WERI-Rb-1 (cell line): ENCODE data around the gene TUBGCP3.

Experiments used
- DNase-seq: peaks from one replicate; pipeline ENCODE4 v3.0.0-alpha.2; 2020
- H3K27ac ChIP-seq: fragments of 250-450 bp; sonication (Bioruptor Pico); 2 replicates; pipeline ENCODE4 v1.5.1; 2020; ENCODE audit warnings: mild to moderate bottlenecking, moderate library complexity
- H3K27me3 ChIP-seq: fragments of 250-450 bp; sonication (Bioruptor Pico); 2 replicates; pipeline ENCODE4 v1.5.1; 2021; ENCODE audit warnings: mild to moderate bottlenecking, low read depth, moderate library complexity; ENCODE audit not compliant: insufficient read depth, severe bottlenecking
- H3K36me3 ChIP-seq: fragments of 250-450 bp; sonication (Bioruptor Pico); 2 replicates; pipeline ENCODE4 v1.5.1; 2020; ENCODE audit warnings: mild to moderate bottlenecking, moderate library complexity
- H3K4me3 ChIP-seq: 2 replicates; pipeline ENCODE4 v1.5.1; 2011; ENCODE audit warnings: low read depth, mild to moderate bottlenecking, control low read depth, low read length
- H3K9me3 ChIP-seq: fragments of 250-450 bp; sonication (Bioruptor Pico); 2 replicates; pipeline ENCODE4 v1.5.1; 2021; ENCODE audit warnings: mild to moderate bottlenecking, moderate library complexity; ENCODE audit not compliant: severe bottlenecking
- CTCF ChIP-seq: IDR thresholded peaks from 2 replicates; pipeline ENCODE4 v1.5.1; 2011; ENCODE audit warnings: low read depth, mild to moderate bottlenecking, control low read depth, inconsistent platforms, low read length

The TUBGCP3 gene

DNA sequence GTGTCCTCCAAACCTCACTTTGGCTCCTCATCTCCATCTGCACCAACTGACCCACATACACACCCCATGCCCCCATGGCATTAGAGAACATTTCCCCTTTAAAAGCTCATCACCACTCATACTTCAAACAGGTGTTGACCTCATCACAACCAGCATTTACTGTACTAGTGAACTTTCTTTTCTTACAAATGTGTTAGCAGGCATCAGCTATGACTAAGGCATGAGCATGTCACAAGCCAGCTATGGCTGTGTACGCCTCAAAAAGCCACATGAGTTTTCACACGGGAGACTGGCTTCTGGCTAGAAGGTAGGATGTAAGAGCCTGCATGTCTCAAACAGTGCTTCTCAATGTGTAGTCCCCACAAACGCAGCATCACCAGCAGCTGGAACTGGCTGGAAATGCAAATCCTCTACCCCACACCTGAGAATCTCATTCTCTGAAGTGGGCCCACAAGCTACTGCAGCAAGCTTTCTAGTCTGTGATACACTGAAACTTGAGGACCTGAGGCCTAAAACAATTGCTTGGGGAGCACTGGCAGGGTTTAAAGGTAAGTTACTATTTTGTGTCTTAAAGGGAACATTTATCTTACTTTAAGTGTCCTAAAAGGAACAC, 66.8 kb downstream of the TUBGCP3 start:
- no peak for TF ChIP-seq CTCF
- Histone ChIP-seq H3K9me3 (no peaks in the 10 kb centered on the region), H3K27ac (no peak overlapping the region), H3K27me3 (no peaks in the 10 kb centered on the region), H3K4me3 (no peak overlapping the region), H3K36me3 (peaks cover 98% of the 10 kb centered on the region)
- DNase-seq, result no peak

- H3K27me3 ChIP-seq, result no peaks in the 10 kb centered on the region
- DNase-seq, result no peak
- no peak overlapping the region for H3K27ac ChIP-seq
- H3K4me3 ChIP-seq, result no peak overlapping the region
- no peak for TF ChIP-seq CTCF
- peaks cover 97% of the 10 kb centered on the region for H3K36me3 ChIP-seq
- no peaks in the 10 kb centered on the region for H3K9me3 ChIP-seq
Measured at GRCh38 chr13:112519517-112520060, 68.4 kb downstream of the TUBGCP3 start.

GRCh38 chr13:112516218-112516617, 71.7 kb downstream of the TUBGCP3 start:
- DNase-seq, result no peak
- peaks cover 77% of the 10 kb centered on the region for H3K36me3 ChIP-seq
- H3K27ac ChIP-seq, result no peak overlapping the region
- no peaks in the 10 kb centered on the region for H3K9me3 ChIP-seq
- H3K27me3 ChIP-seq, result no peaks in the 10 kb centered on the region
- H3K4me3 ChIP-seq, result no peak overlapping the region
- no peak for TF ChIP-seq CTCF

DNA sequence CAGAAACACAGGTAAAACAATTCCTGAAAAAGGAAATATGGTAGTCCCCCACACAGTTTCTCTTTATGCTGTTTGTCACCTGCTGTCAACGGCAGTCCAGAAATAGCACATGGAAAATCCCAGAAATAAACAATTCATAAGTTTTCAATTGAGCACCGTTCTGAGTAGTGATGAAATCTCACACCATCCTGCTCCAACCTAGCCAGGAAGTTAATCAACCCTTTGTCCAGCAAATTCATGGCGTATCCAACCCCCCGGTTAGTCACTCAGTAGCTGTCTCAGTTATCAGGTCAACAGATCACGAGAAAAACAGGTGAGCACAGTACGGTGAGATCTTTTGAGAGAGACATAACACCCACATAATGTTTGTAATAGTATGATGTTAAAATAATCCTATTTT, 74.2 kb downstream of the TUBGCP3 start:
- H3K9me3 ChIP-seq, result no peaks in the 10 kb centered on the region
- peaks cover 77% of the 10 kb centered on the region for H3K36me3 ChIP-seq
- DNase-seq, result no peak
- H3K27ac ChIP-seq, result no peak overlapping the region
- no peak for TF ChIP-seq CTCF
- H3K4me3 ChIP-seq, result no peak overlapping the region
- no peaks in the 10 kb centered on the region for H3K27me3 ChIP-seq

GRCh38 chr13:112510987-112511685, 76.8 kb downstream of the TUBGCP3 start:
- Histone ChIP-seq H3K27ac (no peak overlapping the region), H3K27me3 (no peaks in the 10 kb centered on the region), H3K9me3 (no peaks in the 10 kb centered on the region), H3K36me3 (peaks cover 76% of the 10 kb centered on the region), H3K4me3 (no peak overlapping the region)
- TF ChIP-seq CTCF, result no peak
- DNase-seq, result no peak
